Heart right ventricle (tissue), 16 donors: ENCODE data around the gene KCNQ1. TPM values are rescaled to one million over a fixed set of nuclear protein-coding genes. Genes with fewer than 3 reads are reported as not detected.

Experiments used
- ATAC-seq, 8 donors: fragments of 200-7000 bp; cut with Tn5 transposase; one replicate each; pipeline ENCODE4 v1.9.1; 2020; ENCODE audit warnings: mild to moderate bottlenecking in 8 of 8, moderate library complexity in 8 of 8, moderate number of reproducible peaks in 1 of 8
- DNase-seq, 2 donors: peaks; one replicate each; pipeline ENCODE4 v3.0.0-alpha.2; 2020
- H3K27ac ChIP-seq, 10 donors: fragments of 200-600 bp; sonication (generic) in 2 of 10; one replicate each; pipeline versions ENCODE4 v1.5.0 to v1.8.0; 2020 to 2022; ENCODE audit warnings: mild to moderate bottlenecking in 3 of 10
- H3K27me3 ChIP-seq, 7 donors: fragments of 200-600 bp; one replicate each; pipeline ENCODE4 v1.8.0; 2021 to 2022; ENCODE audit warnings: mild to moderate bottlenecking in 2 of 7
- H3K36me3 ChIP-seq, 9 donors: fragments of 200-600 bp; sonication (generic) in 1 of 9; one replicate each; pipeline versions ENCODE4 v1.5.0 to v1.8.0; 2020 to 2022; ENCODE audit warnings: mild to moderate bottlenecking in 2 of 9
- H3K4me1 ChIP-seq, 9 donors: fragments of 200-600 bp; sonication (generic) in 1 of 9; one replicate each; pipeline versions ENCODE4 v1.5.0 to v1.8.0; 2020 to 2022; ENCODE audit warnings: mild to moderate bottlenecking in 4 of 9
- H3K4me3 ChIP-seq, 10 donors: fragments of 200-600 bp; sonication (generic) in 2 of 10; one replicate each; pipeline versions ENCODE4 v1.5.0 to v1.8.0; 2020 to 2022; ENCODE audit warnings: mild to moderate bottlenecking in 7 of 10, moderate library complexity in 2 of 10
- H3K9me3 ChIP-seq, 11 donors: fragments of 200-600 bp in 10 of 11; sonication (generic) in 2 of 11; one replicate each; pipeline versions ENCODE4 v1.5.0 to v1.8.0; 2013 to 2022; ENCODE audit warnings: mild to moderate bottlenecking in 2 of 11, control low read depth in 1 of 11, moderate library complexity in 1 of 11
- WGBS, 2 donors: extraction: QIAGEN DNeasy Blood & Tissue Kit; methylation state at CpG; one replicate each; pipeline ENCODE4 v1.1.7; 2013; ENCODE audit warnings: inconsistent platforms in 1 of 2; 5-methylcytosine and 5-hydroxymethylcytosine counted together
- intact Hi-C, 10 donors: fragments of 100-400 bp; cut with DNase I; formaldehyde crosslinking; loops; one replicate each; pipeline versions ENCODE4 v1.11.1 to v1.14.2; 2022
- polyA plus RNA-seq, 2 donors: library from polyadenylated mRNA; stranded (reverse); fragments of 200-250 nt; gene quantifications; one replicate each; pipeline ENCODE4 v1.2.3, GENCODE V29; 2013
- total RNA-seq, 10 donors: library from RNA; stranded (reverse); fragmentation: NEBNext Ultra II Directional in 3 of 10; extraction: Animal tissue kit (Norgen Biotek cat#: 25700) in 3 of 10; gene quantifications; one replicate each; pipeline versions ENCODE4 v1.2.1 to v1.2.4, GENCODE V29; 2021 to 2023
- TF ChIP-seq, protein P1 (sequence below), 9 donors: fragments of 200-600 bp; sonication (generic) in 2 of 9; IDR thresholded peaks; one replicate each; pipeline versions ENCODE4 v1.5.0 to v1.8.0; 2021 to 2022; ENCODE audit warnings: antibody characterized with exemption in 9 of 9, mild to moderate bottlenecking in 5 of 9, moderate library complexity in 1 of 9
- donor health status: Arrhythmogenic right ventricular cardiomyopathy.
- donor health status: ischemic (EF 13 %, LVEDD 7.1; RV severe dilation, severe dysfunction).
- donor health status: healthy with polysubstance abuse.
- donor health status: DM: no; HTN: yes; CAD: no.
- donor health status: DM: no; HTN: no; CAD: no.
- donor health status: ischemic (EF 25% LVEDD 6.9; RV normal size, moderate dysfunction).
- donor health status: ischemic (EF 25% LVEDD 5.7; RV mildly dilated, moderate dysfunction).
- donor health status: healthy.
- donor health status: DM: yes; HTN: yes; CAD: no.
- donor health status: Ischemic cardiomyopathy.
- donor health status: ischemic (EF 35%, LVEDD 5.7; RV mildly dilated, moderate dysfunction).
- donor health status: nonischemic (EF 11% LVEDD 7.7; RV severe dilation, severe dysfunction).
- donor health status: DM: yes; HTN: yes; CAD: no.
- donor health status: PGD.
- donor health status: ischemic (EF 29% LVEDD 5.4; RV normal size, mild dysfunction).
- donor health status: nonischemic (EF 23%, LVEDD 6.1; RV moderate dilation, normal function).

KCNQ1 gene
- total and polyA plus RNA-seq, 12 donors = 19.9 to 48.2 (median 33.7) TPM

DNA sequence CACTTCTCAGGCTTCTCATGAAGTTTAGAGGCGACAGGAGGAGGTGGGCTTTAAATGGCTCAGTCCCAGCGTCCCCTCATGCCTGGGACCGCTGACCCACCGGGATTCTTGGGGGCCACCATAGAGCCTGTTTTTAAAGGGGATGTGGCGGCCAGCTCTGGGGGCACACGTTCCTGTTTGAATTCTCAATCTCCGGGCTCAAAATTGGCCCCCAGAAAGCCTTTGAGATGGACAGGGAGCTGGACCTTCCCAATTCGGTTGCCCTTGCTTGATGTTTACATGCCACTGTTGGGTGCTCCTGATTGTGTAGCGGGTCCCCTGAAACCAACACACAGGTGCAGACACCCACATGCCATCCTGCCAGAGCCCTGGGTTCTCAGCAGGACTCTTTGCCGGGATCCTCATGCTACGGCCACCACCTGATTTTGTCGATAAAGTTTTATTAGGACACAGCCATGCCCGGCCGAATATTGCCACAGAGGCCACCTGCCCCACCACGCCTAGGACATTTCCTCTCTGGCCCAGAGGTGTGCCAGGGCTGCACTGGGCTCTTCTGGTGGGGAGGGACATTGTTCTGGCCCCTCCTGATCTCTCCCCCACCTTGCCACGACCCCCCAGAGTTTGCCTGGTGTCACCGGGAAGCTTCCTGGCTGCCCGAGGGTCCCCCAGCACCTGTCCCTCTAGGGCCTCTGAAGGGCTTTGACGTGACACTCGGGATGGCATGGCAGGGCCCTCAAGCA, 71.6 kb downstream of the KCNQ1 start:
- Histone ChIP-seq H3K4me1 (peaks cover 5 to 48% (median 39%) of the 10 kb centered on the region in 9 donors), H3K36me3 (no peaks in the 10 kb centered on the region), H3K9me3 (no peaks in the 10 kb centered on the region), H3K27me3 (no peaks in the 10 kb centered on the region), H3K27ac (no peak overlapping the region), H3K4me3 (no peak overlapping the region)
- ATAC-seq = no peak
- no peak for DNase-seq
- WGBS, 2 donors = 92 to 93% methylated on average over 20 of the region's 20 CpGs
- TF ChIP-seq, protein P1, sequence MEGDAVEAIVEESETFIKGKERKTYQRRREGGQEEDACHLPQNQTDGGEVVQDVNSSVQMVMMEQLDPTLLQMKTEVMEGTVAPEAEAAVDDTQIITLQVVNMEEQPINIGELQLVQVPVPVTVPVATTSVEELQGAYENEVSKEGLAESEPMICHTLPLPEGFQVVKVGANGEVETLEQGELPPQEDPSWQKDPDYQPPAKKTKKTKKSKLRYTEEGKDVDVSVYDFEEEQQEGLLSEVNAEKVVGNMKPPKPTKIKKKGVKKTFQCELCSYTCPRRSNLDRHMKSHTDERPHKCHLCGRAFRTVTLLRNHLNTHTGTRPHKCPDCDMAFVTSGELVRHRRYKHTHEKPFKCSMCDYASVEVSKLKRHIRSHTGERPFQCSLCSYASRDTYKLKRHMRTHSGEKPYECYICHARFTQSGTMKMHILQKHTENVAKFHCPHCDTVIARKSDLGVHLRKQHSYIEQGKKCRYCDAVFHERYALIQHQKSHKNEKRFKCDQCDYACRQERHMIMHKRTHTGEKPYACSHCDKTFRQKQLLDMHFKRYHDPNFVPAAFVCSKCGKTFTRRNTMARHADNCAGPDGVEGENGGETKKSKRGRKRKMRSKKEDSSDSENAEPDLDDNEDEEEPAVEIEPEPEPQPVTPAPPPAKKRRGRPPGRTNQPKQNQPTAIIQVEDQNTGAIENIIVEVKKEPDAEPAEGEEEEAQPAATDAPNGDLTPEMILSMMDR (IDR thresholded peaks at IDR 0.05) = no peak
- intact Hi-C loops = no loop called here

DNA sequence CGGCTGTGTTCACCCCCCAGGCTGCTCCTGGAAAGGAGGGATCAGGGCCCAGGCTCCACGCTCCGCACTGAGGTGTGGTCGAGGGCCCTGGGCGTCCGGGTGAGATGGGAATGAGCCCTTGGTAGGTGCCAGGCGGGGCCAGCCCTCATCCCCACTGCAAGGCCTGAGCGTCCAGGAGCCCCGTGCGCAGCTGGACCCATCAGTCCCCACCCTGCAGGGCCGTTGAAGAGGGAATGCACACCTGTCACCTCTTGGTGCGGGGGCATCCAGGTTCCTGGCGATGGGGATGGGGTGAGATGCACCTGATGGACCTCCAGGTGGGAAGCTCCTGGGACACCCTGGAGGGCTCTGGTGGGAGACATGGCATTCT, 72.2 kb downstream of the KCNQ1 start:
- Histone ChIP-seq H3K4me1 (peaks cover 1 to 42% (median 34%) of the 10 kb centered on the region in 9 donors), H3K4me3 (no peak overlapping the region), H3K36me3 (no peaks in the 10 kb centered on the region), H3K27ac (no peak overlapping the region), H3K9me3 (no peaks in the 10 kb centered on the region), H3K27me3 (no peaks in the 10 kb centered on the region)
- no peak for ATAC-seq
- DNase-seq = peak in 1 of 2 donors; percentile 8
- TF ChIP-seq, protein P1 (IDR thresholded peaks at IDR 0.05) = no peak
- intact Hi-C loops = no loop called here
- WGBS, 2 donors = 90 to 94% methylated on average over 13 of the region's 13 CpGs

DNA sequence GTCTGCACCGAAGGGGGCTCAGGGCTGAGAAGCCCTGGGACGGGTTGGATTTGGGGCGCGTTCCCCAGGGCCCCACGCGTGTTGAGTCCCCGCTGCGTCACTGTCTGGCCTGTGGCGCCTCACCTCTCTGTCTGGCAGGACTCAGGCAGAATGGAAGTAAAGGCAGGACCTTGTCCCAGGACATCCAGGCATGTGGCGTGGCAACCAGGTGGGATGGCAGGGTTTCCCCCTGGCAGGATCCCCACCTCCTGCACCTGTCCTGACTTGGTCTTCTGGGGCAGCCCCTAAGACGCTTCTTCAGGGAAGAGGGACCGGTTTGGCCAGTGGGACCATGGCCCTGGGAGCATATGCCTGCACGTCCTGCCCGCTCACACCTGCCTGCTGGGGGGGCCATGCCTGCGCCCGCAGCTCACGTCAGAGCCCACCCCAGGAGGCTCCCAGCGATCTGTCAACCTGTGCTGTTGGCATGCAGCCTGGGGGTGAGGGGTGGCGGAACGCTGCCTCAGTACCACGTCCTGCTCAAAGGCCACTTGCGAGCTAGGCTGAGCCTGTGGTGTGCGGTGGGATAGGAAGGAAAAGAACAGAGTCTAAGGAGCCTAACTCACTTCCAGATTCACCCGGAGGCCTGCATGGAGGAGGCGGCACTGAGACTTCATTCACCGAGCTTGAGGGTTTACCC, 72.7 kb downstream of the KCNQ1 start:
- Histone ChIP-seq H3K4me1 (peaks cover 0 to 37% (median 28%) of the 10 kb centered on the region in 9 donors), H3K27ac (no peak overlapping the region), H3K27me3 (no peaks in the 10 kb centered on the region), H3K9me3 (no peaks in the 10 kb centered on the region), H3K4me3 (no peak overlapping the region), H3K36me3 (no peaks in the 10 kb centered on the region)
- DNase-seq (peak in 1 of 2 donors; percentile 5), ATAC-seq (no peak)
- intact Hi-C loops = no loop called here
- TF ChIP-seq, protein P1 (IDR thresholded peaks at IDR 0.05) = no peak
- 86 to 88% methylated on average over 26 of the region's 26 CpGs for WGBS, 2 donors

DNA sequence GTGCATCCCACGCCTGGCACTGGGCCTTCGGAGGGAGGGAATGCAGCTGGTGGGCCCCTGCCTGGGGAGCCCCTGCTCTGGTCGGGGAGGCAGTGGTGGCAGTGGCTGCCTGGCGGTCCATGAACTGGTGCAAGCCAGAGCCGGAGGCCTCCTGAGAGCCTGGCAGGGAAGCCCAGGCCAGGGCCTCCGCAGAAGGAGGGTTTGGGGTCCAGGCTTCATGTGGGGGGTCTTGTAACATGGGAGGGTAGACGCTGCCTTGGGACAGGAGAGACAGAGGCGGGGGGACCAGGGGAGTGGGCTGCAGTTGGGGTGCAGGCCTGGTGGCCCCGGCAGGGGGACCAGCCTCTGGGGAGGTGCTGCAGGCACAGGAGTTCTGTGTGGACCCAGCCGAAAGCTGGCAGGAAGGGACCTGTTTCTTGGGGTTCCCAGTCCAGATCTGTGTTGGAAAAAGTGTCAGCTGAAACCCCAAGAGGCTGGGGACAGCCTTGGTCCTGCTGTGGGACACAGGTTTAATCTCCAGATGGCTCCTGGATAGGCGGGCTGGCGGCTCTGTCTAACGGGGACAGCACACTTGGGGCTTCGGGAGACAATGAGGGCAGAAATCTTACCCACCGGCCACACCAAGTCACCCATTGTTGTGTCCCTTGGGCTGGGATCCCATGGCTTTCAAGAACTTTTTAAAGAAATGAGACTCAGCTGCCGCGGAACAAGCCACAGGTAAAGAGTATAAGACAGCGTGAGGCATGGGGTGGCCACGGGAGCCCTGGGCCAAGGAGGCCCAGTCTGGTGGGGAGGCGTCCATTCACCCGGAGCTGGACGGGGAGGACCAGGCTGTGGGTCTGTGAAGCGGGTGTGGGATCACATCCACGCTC, 73.5 kb downstream of the KCNQ1 start:
- H3K36me3 ChIP-seq = no peaks in the 10 kb centered on the region
- peaks cover 0 to 29% (median 21%) of the 10 kb centered on the region in 9 donors for H3K4me1 ChIP-seq
- H3K4me3 ChIP-seq = no peak overlapping the region
- H3K9me3 ChIP-seq = no peaks in the 10 kb centered on the region
- no peaks in the 10 kb centered on the region for H3K27me3 ChIP-seq
- ATAC-seq = no peak
- TF ChIP-seq, protein P1 (IDR thresholded peaks at IDR 0.05) = no peak
- H3K27ac ChIP-seq = no peak overlapping the region
- intact Hi-C loops = no loop called here
- DNase-seq = peak in 1 of 2 donors; percentile 5
- WGBS, 2 donors = 90 to 91% methylated on average over 24 of the region's 24 CpGs
